Fibroblast of lung (primary cell): ENCODE measurements around the gene LMAN2. TPM values are rescaled to one million over a fixed set of nuclear protein-coding genes. Genes with fewer than 3 reads are reported as not detected.

Experiments
- DNase-seq, 2 donors: peaks; one replicate each; pipeline versions ENCODE4 v3.0.0 to v3.0.0-alpha.2; 2010; ENCODE audit warnings: low read depth in 2 of 2
- H2AFZ ChIP-seq: 2 replicates; pipeline ENCODE4 v1.5.1; 2012; ENCODE audit warnings: low read length, control low read depth, inconsistent platforms
- H3K27ac ChIP-seq: 2 replicates; pipeline ENCODE4 v1.5.1; 2011; ENCODE audit warnings: low read length, control low read depth; ENCODE audit not compliant: insufficient read depth
- H3K27me3 ChIP-seq: 2 replicates; pipeline ENCODE4 v1.5.1; 2011; ENCODE audit warnings: mild to moderate bottlenecking, low read length; ENCODE audit not compliant: control insufficient read depth, insufficient read depth
- H3K36me3 ChIP-seq: 2 replicates; pipeline ENCODE4 v1.5.1; 2011; ENCODE audit warnings: low read length; ENCODE audit not compliant: control insufficient read depth, insufficient read depth
- H3K4me1 ChIP-seq: 2 replicates; pipeline ENCODE4 v1.5.1; 2011; ENCODE audit warnings: low read length; ENCODE audit not compliant: control insufficient read depth, insufficient read depth; ENCODE audit errors: extremely low read depth
- H3K4me2 ChIP-seq: 2 replicates; pipeline ENCODE4 v1.5.1; 2011; ENCODE audit warnings: low read length, control low read depth; ENCODE audit not compliant: insufficient read depth; ENCODE audit errors: extremely low read depth
- H3K4me3 ChIP-seq, 4 experiments: fragments of 200-600 bp in 1 of 4; sonication (generic) in 1 of 4; replicated peaks in 1 of 4; 2 replicates each; pipeline ENCODE4 v1.5.1; 2011 to 2016; ENCODE audit warnings: low read length in 4 of 4, low read depth in 3 of 4, mild to moderate bottlenecking in 3 of 4, control low read depth in 2 of 4, inconsistent platforms in 1 of 4, mixed read lengths in 1 of 4; ENCODE audit not compliant: insufficient read depth in 1 of 4; ENCODE audit errors: control extremely low read depth in 1 of 4
- H3K79me2 ChIP-seq: 2 replicates; pipeline ENCODE4 v1.5.1; 2012; ENCODE audit warnings: mild to moderate bottlenecking, low read length, inconsistent platforms; ENCODE audit not compliant: control insufficient read depth, insufficient read depth
- H3K9ac ChIP-seq: 2 replicates; pipeline ENCODE4 v1.5.1; 2011; ENCODE audit warnings: mild to moderate bottlenecking, low read length, control low read depth; ENCODE audit not compliant: insufficient read depth
- H3K9me3 ChIP-seq: 2 replicates; pipeline ENCODE4 v1.5.1; 2012; ENCODE audit warnings: low read depth, low read length; ENCODE audit not compliant: control insufficient read depth, insufficient read depth
- H4K20me1 ChIP-seq: 2 replicates; pipeline ENCODE4 v1.5.1; 2011; ENCODE audit warnings: low read length; ENCODE audit not compliant: control insufficient read depth, insufficient read depth; ENCODE audit errors: extremely low read depth
- CTCF ChIP-seq, 2 donors: IDR thresholded peaks in 1 of 2; conservative IDR thresholded peaks in 1 of 2; 1 replicate in 1 of 2; 2 replicates in 1 of 2; pipeline ENCODE4 v1.5.1; 2011 to 2012; ENCODE audit warnings: low read length in 2 of 2, control low read depth in 1 of 2, inconsistent platforms in 1 of 2, low read depth in 1 of 2, mild to moderate bottlenecking in 1 of 2
- EZH2 ChIP-seq: IDR thresholded peaks from 2 replicates; pipeline ENCODE4 v1.5.1; 2012; ENCODE audit warnings: low read length, control low read depth, mild to moderate bottlenecking; ENCODE audit errors: missing control alignments
- polyA plus RNA-seq, 2 donors: library from polyadenylated mRNA; depleted of rRNA in 1 of 2; stranded (reverse) in 1 of 2; unstranded in 1 of 2; fragments of >200 nt; gene quantifications; 2 replicates each; pipeline ENCODE4 v1.2.1, GENCODE V29; 2011 to 2012; ENCODE audit warnings: missing spikeins in 1 of 2
- total RNA-seq: library from RNA; depleted of rRNA; stranded (reverse); fragments of >200 nt; gene quantifications from 2 replicates; pipeline ENCODE4 v1.2.1, GENCODE V29; 2014

The LMAN2 gene
- total and polyA plus RNA-seq, 2 donors (not counting 1 experiment from before 2014, with no cell fraction given): 145 to 396 TPM

GRCh38 chr5:177355868-177356168 is 4.3 kb upstream of the LMAN2 start:
- H3K27ac ChIP-seq: no peak overlapping the region
- no peak overlapping the region for H2AFZ ChIP-seq
- peaks cover 12% of the 10 kb centered on the region for H3K27me3 ChIP-seq
- peaks cover 5% of the 10 kb centered on the region for H3K79me2 ChIP-seq
- TF ChIP-seq CTCF (conservative IDR thresholded peaks at IDR 0.05 in 1 of 2, IDR thresholded peaks at IDR 0.05 in 1 of 2; ENCODE audit: low read depth in 1 of 2, low read length in 2 of 2) (no peak), EZH2 (no peak)
- no peaks in the 10 kb centered on the region for H4K20me1 ChIP-seq
- no peaks in the 10 kb centered on the region for H3K9me3 ChIP-seq
- no peak overlapping the region for H3K9ac ChIP-seq
- no peak for DNase-seq
- H3K36me3 ChIP-seq: no peaks in the 10 kb centered on the region
- H3K4me1 ChIP-seq: no peaks in the 10 kb centered on the region
- H3K4me2 ChIP-seq: no peak overlapping the region
- H3K4me3 ChIP-seq: no peak overlapping the region

- H2AFZ ChIP-seq: no peak overlapping the region
- TF ChIP-seq EZH2 (no peak), CTCF (conservative IDR thresholded peaks at IDR 0.05 in 1 of 2, IDR thresholded peaks at IDR 0.05 in 1 of 2; ENCODE audit: low read depth in 1 of 2, low read length in 2 of 2) (no peak)
- no peak for DNase-seq
- no peak overlapping the region for H3K4me3 ChIP-seq
- H3K9me3 ChIP-seq: no peaks in the 10 kb centered on the region
- H3K27ac ChIP-seq: no peak overlapping the region
- H3K79me2 ChIP-seq: peaks cover 10% of the 10 kb centered on the region
- H3K36me3 ChIP-seq: no peaks in the 10 kb centered on the region
- peaks cover 4% of the 10 kb centered on the region for H3K4me1 ChIP-seq
- no peak overlapping the region for H3K9ac ChIP-seq
- peaks cover 11% of the 10 kb centered on the region for H3K27me3 ChIP-seq
- H3K4me2 ChIP-seq: no peak overlapping the region
- H4K20me1 ChIP-seq: no peaks in the 10 kb centered on the region
Observed at GRCh38 chr5:177355162-177355867, 3.8 kb upstream of the LMAN2 start.

- Histone ChIP-seq H4K20me1 (no peaks in the 10 kb centered on the region), H3K36me3 (peaks cover 2% of the 10 kb centered on the region), H3K79me2 (peaks cover 16% of the 10 kb centered on the region), H3K9me3 (no peaks in the 10 kb centered on the region), H3K4me3 (no peak overlapping the region), H3K27ac (no peak overlapping the region), H3K9ac (no peak overlapping the region), H3K4me1 (peaks cover 9% of the 10 kb centered on the region), H2AFZ (no peak overlapping the region), H3K4me2 (no peak overlapping the region), H3K27me3 (peaks cover 7% of the 10 kb centered on the region)
- TF ChIP-seq EZH2 (no peak), CTCF (conservative IDR thresholded peaks at IDR 0.05 in 1 of 2, IDR thresholded peaks at IDR 0.05 in 1 of 2; ENCODE audit: low read depth in 1 of 2, low read length in 2 of 2) (no peak)
- DNase-seq: no peak
Observed at GRCh38 chr5:177354711-177355110, 3.2 kb upstream of the LMAN2 start.
